ENCODE data around the gene FLT4. TPM values are rescaled to one million over a fixed set of nuclear protein-coding genes. Genes with fewer than 3 reads are reported as not detected.

The FLT4 gene
- total and polyA plus RNA-seq, 2 of the 13 experiments (the other 11 are each of a cell fraction or from before 2014, with no cell fraction given), result not detected

- H3K9me3 ChIP-seq (ENCODE audit: low read length), result no peaks in the 10 kb centered on the region
- H3K27ac ChIP-seq (ENCODE audit: extremely low read length, insufficient read depth, low read length), result no peak overlapping the region
- H3K36me3 ChIP-seq (replicated peaks in 1 of 2; ENCODE audit: control insufficient read depth in 1 of 2, insufficient read depth in 2 of 2, low read length in 2 of 2), result no peaks in the 10 kb centered on the region
- ATAC-seq (no peak), DNase-seq (ENCODE audit: low spot score) (no peak), FAIRE-seq (no peak)
- no peak overlapping the region for H3K4me3 ChIP-seq (replicated peaks in 1 of 3; ENCODE audit: insufficient read depth in 1 of 3, low read depth in 2 of 3, low read length in 3 of 3)
- intact Hi-C loops (cut with micrococcal nuclease; ENCODE audit: unreplicated experiment), result no loop called here
- peaks cover 14 to 75% of the 10 kb centered on the region in 2 experiments; a peak in 4 of 5 replicates for H3K27me3 ChIP-seq (ENCODE audit: control insufficient read depth in 1 of 2, insufficient read depth in 2 of 2, low read length in 2 of 2)
- no TSS peak for BruUV-seq (replicated peaks)
- 2% methylated on average over 9 of the region's 15 CpGs for WGBS (ENCODE audit: low lambda C conversion rate)
- no peak overlapping the region for H3K9ac ChIP-seq (ENCODE audit: insufficient read depth, low read depth, low read length)
- CTCF ChIA-PET (ENCODE audit: low intra/inter-chr PET ratio, low total read pairs), result no interaction called here
- H3K4me2 ChIP-seq (ENCODE audit: low read depth, low read length), result no peak overlapping the region
- H2AFZ ChIP-seq (ENCODE audit: low read length), result no peak overlapping the region
- H3K4me1 ChIP-seq (ENCODE audit: insufficient read depth, low read length), result no peaks in the 10 kb centered on the region
- TF ChIP-seq ATM (IDR thresholded peaks at IDR 0.05; ENCODE audit: borderline replicate concordance) (no peak), ZNF879 (CRISPR knock-in tag; IDR thresholded peaks at IDR 0.05) (no peak)
- TF ChIP-seq, protein P1, sequence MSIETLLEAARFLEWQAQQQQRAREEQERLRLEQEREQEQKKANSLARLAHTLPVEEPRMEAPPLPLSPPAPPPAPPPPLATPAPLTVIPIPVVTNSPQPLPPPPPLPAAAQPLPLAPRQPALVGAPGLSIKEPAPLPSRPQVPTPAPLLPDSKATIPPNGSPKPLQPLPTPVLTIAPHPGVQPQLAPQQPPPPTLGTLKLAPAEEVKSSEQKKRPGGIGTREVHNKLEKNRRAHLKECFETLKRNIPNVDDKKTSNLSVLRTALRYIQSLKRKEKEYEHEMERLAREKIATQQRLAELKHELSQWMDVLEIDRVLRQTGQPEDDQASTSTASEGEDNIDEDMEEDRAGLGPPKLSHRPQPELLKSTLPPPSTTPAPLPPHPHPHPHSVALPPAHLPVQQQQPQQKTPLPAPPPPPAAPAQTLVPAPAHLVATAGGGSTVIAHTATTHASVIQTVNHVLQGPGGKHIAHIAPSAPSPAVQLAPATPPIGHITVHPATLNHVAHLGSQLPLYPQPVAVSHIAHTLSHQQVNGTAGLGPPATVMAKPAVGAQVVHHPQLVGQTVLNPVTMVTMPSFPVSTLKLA (IDR thresholded peaks at IDR 0.05), result peak; percentile 98
- POLR2A ChIA-PET, result no interaction called here
- H4K20me1 ChIP-seq (ENCODE audit: insufficient read depth, low read length), result no peaks in the 10 kb centered on the region
- H3K79me2 ChIP-seq (ENCODE audit: insufficient read depth, low read length), result no peaks in the 10 kb centered on the region
- in situ Hi-C loops (cut with HindIII; ENCODE audit: extremely low pct_ligation_motif_present, low pct_unique_long_range_greater_than_20kb), result no loop called here
Measured at GRCh38 chr5:180626661-180627385, 22.6 kb downstream of the FLT4 start.

DNA sequence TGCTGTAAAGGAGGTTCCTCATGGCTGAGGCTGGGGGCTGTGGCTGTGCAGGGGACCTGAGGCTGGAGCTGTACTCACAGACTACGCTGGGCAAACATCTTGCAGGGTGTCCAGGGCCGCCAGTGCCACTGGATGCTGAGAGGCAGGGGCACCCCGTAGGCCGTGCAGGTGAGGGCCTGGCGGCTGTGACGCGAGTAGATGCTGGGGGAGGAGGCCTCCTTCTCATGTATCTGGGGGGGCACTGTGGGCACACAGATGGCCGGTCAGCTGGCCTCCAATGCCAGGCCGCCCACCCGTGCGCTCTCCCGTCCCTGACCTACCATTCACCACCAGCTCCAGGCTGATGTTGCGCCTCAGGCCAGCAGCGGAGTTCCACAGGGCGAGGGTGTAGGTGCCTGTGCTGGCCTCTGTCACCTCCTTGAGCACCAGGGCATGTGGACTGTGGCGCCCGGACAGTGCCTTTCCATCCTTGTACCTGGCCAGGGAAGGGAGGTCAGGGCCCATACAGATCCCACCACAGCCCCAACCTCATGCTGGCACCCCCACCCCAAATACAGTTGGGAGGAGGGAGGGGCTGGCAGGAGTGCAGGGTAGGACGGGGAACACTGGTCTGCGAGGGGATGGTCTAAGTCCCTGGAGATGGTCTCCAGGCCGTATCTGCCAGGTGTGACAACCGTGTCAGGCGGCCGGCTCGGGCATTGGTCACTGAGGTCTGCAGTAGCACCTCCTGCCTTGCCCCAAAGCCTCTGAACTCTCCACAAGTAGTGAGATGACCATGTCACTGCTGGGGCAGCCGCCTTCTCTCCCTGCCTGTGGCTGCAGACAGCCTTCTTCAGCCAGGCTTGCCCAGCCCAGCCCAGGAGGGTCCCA lies 23.4 kb downstream of the FLT4 start:
- H3K27me3 ChIP-seq (ENCODE audit: control insufficient read depth in 1 of 2, insufficient read depth in 2 of 2, low read length in 2 of 2), result peaks cover 14 to 75% of the 10 kb centered on the region in 2 experiments; a peak in 4 of 5 replicates
- H2AFZ ChIP-seq (ENCODE audit: low read length), result no peak overlapping the region
- no peak overlapping the region for H3K27ac ChIP-seq (ENCODE audit: extremely low read length, insufficient read depth, low read length)
- no peak for DNase-seq (ENCODE audit: low spot score)
- no peaks in the 10 kb centered on the region for H4K20me1 ChIP-seq (ENCODE audit: insufficient read depth, low read length)
- H3K4me1 ChIP-seq (ENCODE audit: insufficient read depth, low read length), result no peaks in the 10 kb centered on the region
- CTCF ChIA-PET (ENCODE audit: low intra/inter-chr PET ratio, low total read pairs), result no interaction called here
- no peak for ATAC-seq
- WGBS (ENCODE audit: low lambda C conversion rate), result 40% methylated on average over 3 of the region's 25 CpGs
- H3K9ac ChIP-seq (ENCODE audit: insufficient read depth, low read depth, low read length), result no peak overlapping the region
- no TSS peak for BruUV-seq (replicated peaks)
- POLR2A ChIA-PET, result no interaction called here
- FAIRE-seq, result no peak
- in situ Hi-C loops (cut with HindIII; ENCODE audit: extremely low pct_ligation_motif_present, low pct_unique_long_range_greater_than_20kb), result no loop called here
- no peaks in the 10 kb centered on the region for H3K79me2 ChIP-seq (ENCODE audit: insufficient read depth, low read length)
- no peaks in the 10 kb centered on the region for H3K36me3 ChIP-seq (replicated peaks in 1 of 2; ENCODE audit: control insufficient read depth in 1 of 2, insufficient read depth in 2 of 2, low read length in 2 of 2)
- intact Hi-C loops (cut with micrococcal nuclease; ENCODE audit: unreplicated experiment), result no loop called here
- H3K9me3 ChIP-seq (ENCODE audit: low read length), result no peaks in the 10 kb centered on the region
- no peak overlapping the region for H3K4me2 ChIP-seq (ENCODE audit: low read depth, low read length)
- no peak overlapping the region for H3K4me3 ChIP-seq (replicated peaks in 1 of 3; ENCODE audit: insufficient read depth in 1 of 3, low read depth in 2 of 3, low read length in 3 of 3)
- TF ChIP-seq NCOR1 (IDR thresholded peaks at IDR 0.05; ENCODE audit: borderline replicate concordance, low read length) (no peak), ZNF629 (CRISPR knock-in tag; conservative IDR thresholded peaks at IDR 0.05) (no peak), ZSCAN22 (CRISPR knock-in tag; IDR thresholded peaks at IDR 0.05) (no peak), HMG20A (CRISPR knock-in tag; IDR thresholded peaks at IDR 0.05; ENCODE audit: borderline replicate concordance) (no peak), CHCHD3 (CRISPR knock-in tag; IDR thresholded peaks at IDR 0.05) (no peak), DBP (CRISPR knock-in tag; IDR thresholded peaks at IDR 0.05; ENCODE audit: not compliant biosample characterization) (no peak), ELF1 (CRISPR knock-in tag; IDR thresholded peaks at IDR 0.05) (no peak)
- TF ChIP-seq, protein P2, sequence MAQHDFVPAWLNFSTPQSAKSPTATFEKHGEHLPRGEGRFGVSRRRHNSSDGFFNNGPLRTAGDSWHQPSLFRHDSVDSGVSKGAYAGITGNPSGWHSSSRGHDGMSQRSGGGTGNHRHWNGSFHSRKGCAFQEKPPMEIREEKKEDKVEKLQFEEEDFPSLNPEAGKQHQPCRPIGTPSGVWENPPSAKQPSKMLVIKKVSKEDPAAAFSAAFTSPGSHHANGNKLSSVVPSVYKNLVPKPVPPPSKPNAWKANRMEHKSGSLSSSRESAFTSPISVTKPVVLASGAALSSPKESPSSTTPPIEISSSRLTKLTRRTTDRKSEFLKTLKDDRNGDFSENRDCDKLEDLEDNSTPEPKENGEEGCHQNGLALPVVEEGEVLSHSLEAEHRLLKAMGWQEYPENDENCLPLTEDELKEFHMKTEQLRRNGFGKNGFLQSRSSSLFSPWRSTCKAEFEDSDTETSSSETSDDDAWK (CRISPR knock-in tag; IDR thresholded peaks at IDR 0.05), result no peak
